Right renal cortex interstitium (tissue), 3 donors: ENCODE results near the gene CHMP6. TPM values are rescaled to one million over a fixed set of nuclear protein-coding genes. Genes with fewer than 3 reads are reported as not detected.
"Not testable (repeated sequence)": the region's sequence is repeated elsewhere in the genome, so short reads cannot be mapped to it uniquely, and the experiment has no call there.

Experiments used
- DNase-seq, 3 donors: peaks; one replicate each; pipeline ENCODE4 v3.0.0-alpha.2; 2013; ENCODE audit warnings: low read depth in 3 of 3, low spot score in 2 of 3
- polyA plus RNA-seq, 3 donors: library from polyadenylated mRNA; unstranded; fragments of 120-200 nt; gene quantifications; one replicate each; pipeline ENCODE4 v1.2.1, GENCODE V29; 2013; ENCODE audit not compliant: insufficient read length in 3 of 3

CHMP6 gene
- polyA plus RNA-seq, 3 donors: 28.3 to 31.9 (median 30.4) TPM

DNA sequence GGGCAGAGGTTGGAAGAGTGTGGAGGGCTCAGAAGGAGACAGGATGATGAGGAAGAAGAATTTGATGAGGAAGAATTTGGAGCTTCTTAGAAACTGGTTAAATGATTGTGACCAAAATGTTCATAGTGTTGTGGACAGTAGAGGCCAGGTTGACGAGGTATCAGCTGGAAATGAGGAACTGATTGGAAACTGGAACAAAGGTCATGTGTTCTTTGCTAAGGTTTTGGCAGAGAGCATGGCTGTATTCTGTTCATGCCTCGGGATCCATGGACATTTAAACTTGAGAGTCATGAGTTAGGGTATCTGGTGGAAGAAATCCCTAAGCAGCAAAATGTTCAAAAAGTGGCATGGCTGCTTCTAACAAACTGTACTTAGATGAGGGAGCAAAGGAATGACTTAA lies 19.3 kb downstream of the CHMP6 start:
- DNase-seq: no peak

DNA sequence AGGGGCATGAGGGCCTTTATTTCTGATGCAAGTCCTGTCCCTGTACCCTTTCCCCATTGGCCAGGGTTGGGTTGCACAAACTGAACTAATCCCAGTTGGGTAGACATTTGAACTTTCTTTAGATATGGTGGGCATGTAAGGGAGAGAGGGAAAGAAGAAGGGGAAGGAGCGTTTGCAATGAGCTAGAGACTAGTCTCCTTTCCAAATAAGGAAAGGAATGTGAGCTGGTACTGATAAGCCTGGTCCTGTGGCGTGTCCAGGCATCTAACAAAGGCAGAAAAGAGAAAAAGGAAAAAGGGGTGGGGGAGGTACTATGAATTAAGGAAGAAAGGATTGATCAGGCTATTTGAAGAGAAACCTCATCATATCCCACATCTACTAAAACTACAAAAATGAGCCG lies 20.3 kb downstream of the CHMP6 start:
- DNase-seq: no peak

DNA sequence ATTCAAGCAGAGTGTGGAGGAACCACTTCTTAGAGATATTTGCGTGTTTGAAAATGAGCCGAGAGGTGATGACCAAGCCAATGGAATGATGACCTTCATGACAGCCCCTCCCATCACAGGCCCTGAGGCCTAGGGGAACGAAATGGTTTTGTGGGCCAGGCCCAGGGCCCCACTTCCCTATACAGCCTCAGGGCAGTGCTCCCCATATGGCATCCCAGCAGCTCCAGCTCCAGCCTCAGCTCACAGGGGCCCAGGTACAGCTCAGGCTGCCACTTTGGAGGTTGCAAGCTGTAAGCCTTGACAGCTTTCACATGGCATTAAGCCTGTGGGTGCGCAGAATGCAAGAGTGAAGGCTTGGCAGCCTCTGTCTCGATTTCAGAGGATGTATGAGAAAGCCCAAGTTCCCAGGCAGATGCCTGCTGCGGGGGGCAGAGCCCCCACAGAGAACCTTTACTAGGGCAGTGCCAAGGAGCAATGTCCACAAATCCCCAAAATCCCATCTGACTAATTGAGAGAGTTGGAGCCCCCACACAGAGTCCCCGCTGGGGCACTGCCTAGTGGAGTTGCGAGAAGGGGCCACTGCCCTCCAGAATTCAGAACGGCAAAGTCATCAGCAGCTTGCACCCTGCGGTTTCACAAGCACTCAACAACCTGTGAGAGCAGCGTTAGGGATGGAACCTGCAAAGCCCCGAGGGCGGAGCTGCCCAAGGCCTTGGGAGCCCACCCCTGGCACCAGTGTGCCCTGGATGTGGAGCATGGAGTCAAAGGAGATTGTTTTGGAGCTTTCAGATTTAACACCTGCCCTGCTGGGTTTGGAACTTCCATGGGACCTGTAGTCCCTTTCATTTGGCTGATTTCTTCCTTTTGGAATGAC lies 21.2 kb downstream of the CHMP6 start:
- DNase-seq: no peak

DNA sequence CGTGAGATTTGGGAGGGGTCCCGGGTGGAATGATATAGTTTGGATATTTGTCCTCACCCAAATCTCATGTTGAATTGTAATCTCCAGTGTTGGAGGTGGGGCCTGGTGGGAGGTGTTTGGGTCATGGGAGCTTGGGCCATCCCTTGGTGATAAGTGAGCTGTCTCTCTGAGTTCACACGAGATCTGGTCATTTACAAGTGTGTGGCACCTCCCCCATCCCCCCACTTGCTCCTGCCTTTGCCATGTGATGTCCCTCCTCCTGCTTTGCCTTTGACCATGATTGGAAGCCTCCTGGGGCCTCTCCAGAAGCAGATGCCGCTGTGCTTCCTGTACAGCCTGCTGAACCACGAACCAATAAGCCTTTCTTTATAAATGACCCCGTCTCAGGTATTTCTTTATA lies 22.0 kb downstream of the CHMP6 start:
- DNase-seq: no peak

DNA sequence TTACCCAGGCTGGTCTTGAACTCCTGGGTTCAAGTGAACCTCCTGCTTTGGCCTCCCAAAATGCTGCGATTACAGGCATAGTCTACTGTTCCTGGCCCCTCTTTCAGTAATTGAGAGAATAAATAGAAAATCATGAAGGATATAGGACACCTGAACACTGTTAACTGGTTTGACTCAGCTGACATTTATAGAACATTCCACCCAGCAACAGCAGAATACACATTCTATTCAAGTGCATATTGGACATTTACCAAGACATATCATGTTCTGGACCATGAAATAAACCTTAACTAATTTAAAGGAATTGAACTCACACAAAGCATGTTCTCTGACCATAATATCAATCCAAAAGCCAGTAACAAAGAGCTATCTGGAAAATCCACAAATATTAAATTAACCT lies 23.5 kb downstream of the CHMP6 start:
- no peak for DNase-seq

DNA sequence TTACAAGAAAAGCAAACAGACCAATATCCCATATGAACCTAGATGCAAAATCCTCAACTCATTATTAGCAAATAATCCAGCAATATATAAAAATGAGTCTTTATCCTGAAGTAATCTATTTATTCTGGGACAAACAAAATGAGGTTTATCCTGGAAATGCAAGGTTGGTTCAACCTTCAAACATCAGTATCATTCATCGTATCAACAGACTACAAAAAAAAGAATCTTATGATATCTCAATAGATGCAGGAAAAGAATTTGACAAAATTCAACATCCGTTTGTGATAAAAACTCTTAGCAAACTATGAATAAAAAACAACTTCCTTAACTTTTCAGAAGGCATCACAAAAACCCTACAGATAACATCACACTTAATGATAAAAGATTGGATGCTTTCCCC lies 24.9 kb downstream of the CHMP6 start:
- DNase-seq: no peak

DNA sequence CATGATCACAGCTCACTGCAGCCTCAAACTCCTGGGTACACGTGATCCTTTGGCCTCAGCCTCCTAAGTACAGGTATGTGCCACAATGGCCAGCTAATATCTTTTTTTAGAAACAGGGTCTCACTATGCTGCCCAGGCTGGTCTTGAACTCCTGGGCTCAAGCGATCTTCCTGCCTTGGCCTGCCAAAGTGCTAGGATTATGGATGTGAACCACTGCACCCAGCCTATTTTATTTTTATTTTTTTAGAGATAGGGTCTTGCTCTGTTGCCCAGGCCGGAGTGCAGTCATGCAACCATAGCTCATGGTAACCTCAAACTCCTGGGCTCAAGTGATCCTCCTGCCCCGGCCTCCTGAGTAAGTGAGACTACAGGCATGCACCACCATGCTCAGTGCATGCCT lies 25.7 kb downstream of the CHMP6 start:
- not testable (repeated sequence) for DNase-seq

DNA sequence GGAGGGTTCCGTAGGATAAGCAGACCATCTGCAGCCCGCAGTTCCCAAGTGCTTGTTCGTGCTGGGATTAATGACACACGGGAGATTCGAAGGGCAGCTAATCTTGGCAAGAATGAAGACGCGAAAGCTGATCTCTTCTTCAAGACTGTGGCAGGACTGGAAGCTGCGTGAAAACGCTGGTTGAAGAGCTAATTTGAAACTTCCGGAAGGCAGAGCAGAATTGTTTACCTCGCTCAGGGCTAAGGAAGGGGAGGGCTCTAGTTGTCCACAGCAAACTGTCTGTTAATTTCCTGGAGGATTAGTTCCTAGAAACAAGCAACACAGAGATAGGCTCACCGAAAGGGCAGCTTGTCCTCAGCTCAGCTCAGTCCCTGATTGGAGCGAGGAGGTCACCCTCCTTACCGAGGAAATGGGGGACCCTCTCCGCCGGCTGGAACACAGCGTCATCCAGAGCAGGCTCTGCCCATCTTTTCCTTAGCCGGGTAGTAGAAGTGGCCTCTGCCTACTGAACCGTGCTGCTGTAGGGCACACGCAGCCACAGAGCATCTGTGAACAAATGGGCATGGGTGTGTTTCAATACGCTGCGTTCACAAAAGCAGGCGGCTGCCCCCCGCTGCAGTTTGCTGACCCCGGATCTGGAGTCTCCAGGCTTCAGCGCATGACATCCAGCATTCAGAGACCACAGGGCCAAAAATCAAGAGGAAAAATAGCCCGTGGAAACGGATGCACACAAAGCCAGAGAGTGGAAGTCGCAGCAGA lies 26.6 kb downstream of the CHMP6 start:
- no peak for DNase-seq

DNA sequence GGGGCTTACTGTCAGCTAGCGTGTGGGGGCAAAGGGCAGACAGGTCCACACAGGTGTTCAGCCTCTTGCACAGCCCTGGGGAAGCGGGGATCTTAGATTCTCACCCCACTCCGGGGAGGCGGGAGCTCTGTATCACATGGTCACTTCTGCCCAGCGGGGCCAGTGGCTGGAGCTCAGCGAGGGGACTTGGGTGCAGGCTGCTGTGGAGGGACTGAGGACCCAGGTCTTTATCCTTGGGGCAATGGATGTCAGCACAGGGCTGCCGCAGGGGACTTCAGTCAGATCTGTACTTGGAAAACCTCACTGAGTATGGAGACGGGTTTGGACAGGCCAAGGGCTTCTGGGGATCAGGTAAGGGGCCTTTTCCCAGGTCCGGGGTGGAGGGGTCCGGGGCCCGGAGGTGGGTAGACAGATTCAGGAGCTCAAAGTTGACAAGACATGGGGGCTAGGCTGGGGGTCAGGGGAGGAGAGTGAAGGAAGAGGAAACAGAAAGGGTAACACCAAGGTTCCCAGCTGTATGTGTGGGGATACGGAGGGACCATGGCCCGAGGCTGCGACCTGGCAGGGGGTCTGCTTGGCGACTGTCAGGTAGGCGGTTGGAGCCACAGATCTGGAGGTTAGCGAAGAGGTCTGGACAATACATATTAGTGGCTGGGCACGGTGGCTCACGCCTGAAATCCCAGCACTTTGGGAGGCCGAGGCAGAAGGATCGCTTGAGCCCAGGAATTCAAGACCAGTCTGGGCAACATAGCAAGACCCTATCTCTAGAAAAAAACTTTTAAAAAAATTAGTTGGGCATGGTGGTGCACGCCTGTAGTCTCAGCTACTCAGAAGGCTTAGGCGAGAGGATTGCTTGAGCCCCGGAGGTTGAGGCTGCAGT lies 28.2 kb downstream of the CHMP6 start:
- DNase-seq: no peak

DNA sequence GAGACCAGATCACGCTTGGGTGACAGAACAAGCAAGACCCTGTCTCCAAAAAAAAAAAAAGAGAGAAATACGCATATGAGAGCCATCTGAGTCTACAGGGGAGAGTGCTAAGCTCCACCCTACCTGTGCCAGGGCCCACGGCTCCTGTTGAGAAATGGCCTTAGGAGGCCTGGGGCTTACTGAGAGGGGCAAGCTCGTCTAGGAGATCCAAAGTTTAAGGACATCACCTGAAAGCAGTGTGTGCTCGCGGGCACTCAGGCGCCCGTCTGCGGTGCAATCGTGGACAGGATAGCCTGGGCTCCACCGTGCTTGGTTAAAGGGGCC lies 28.8 kb downstream of the CHMP6 start:
- DNase-seq: no peak

DNA sequence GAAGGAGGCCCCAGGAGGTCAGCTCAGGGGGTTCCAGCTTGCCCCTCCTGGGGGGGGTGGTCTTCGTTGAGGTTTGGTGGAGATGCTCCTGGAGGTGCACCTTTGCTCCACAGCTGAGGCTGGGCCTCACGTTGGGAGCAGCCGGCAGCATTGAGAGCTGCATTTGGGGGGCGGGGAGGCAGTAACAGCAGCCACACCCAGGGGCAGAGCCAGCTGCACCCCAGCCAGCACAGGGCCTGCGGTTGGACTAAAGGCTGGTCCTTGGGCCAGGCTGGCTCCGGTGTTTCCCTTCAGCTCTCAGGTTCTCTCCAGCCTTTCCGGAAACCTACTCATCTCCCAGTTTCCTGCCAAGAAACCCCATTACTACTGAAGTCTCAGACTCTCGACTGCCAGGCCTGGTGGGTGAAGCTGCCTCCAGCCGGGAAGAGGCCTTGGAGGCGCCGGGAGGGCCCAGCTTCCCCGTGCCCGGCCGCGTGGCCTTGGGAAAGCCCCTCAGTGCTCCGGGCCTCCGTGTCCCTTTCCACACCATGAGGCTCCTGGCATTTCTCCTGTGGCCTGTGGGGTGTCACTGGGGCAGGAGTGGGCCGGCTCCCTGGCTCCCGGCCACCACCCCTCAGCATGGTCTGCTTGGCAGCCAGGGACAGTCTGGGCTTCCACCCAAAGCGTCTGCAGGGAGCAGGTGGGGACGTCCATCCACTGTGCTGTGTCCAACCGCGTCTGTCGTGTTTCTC lies 29.3 kb downstream of the CHMP6 start:
- DNase-seq: no peak

DNA sequence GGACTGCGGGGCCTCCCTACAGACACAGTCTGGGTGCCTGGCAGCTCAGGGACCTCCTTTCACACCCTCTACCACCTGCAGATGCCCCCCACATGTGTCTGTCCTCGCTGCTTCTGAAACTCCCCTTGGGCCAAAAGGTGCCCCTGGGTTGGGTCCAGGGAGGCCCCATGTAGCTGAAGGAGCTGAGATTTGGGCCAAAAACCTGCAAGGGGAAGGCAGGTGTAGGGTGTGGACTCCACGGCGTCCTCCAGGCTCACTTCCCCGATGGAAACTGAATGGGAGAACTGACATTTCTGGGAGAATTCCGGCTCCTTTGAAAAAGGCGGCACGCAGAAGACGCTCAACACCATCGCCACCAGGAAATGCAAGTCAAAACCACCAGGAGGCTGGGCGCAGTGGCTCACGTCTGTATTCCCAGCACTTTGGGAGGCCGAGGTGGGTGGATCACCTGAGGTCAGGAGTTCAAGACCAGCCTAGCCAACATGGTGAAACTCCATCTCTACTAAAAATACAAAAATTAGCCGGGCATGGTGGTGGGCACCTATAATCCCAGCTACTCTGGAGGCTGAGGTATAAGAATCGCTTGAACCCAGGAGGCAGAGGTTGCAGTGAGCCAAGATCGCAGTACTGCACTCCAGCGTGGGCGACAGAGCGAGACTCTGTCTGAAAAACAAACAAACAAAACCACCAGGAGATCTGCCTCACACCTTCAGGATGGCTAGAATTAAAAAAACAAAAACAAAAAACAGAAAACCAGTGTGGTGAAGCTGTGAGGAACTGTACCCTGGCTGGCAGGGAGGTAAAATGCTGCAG lies 30.1 kb downstream of the CHMP6 start:
- DNase-seq: no peak

DNA sequence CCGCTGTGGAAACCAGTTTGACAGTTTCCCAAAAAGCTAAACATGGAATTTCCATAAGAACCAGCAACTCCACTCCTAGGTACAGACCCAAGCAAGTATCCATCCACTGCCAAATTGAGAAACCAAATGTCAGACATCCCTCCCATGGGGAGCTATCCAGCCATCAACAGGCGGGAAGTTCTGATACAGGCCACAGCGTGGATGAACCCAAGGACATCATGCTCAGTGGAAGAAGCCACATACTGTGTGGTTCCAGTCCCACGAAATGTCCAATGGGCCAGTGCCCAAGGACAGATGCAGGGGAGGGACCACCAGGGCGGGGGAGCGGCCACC lies 30.7 kb downstream of the CHMP6 start:
- DNase-seq: no peak

DNA sequence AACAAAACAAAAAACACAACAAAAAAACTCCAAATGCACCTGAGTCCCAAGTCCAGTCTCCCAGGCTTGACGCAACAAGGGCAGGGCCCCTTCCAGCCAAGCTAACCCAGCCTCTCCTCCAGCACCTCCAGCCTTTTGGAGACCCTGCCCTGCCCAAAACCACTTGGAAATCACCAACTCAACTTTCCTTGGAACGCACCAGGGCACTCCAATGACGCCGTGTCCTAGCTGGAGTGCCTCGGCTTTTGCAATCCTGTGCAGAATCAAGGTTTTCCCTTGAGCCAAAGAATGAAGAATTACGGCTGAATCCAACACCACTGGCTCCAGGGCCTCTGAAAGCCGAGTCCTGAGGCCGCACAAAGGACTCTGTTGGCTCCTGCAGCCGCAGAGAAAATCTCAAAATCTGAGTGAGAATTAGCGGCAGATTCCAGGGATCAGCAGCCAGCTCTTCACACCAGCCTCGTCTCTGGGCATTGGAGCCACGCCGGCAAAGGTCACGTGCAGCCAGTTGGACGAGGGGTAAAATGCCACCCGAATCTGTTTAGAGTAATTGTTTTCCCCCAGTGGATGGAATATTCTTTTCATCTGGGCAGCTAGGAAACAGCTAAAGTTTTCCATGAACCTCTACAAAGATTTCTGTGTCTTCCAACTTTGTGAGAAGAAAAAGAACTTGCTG lies 33.6 kb downstream of the CHMP6 start:
- no peak for DNase-seq

DNA sequence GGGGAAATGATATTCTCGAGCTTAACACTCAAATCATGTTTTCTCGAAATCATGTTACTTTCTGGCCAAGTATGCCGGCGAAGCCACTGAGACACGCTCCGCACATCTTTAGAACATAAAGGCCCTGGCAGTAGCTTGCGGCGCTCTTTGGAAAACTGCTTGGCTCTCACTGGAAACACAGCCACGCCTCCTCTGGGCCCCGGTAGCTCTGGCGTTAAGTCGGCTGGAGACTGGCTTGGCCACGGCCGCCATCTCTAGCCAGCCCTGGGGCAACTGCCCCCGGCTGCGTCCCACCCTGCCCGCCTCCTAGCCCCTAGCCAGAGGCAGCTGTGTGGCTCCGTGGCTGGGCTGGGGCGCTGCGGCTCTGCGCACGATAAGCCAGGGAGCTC lies 34.1 kb downstream of the CHMP6 start:
- DNase-seq: no peak

DNA sequence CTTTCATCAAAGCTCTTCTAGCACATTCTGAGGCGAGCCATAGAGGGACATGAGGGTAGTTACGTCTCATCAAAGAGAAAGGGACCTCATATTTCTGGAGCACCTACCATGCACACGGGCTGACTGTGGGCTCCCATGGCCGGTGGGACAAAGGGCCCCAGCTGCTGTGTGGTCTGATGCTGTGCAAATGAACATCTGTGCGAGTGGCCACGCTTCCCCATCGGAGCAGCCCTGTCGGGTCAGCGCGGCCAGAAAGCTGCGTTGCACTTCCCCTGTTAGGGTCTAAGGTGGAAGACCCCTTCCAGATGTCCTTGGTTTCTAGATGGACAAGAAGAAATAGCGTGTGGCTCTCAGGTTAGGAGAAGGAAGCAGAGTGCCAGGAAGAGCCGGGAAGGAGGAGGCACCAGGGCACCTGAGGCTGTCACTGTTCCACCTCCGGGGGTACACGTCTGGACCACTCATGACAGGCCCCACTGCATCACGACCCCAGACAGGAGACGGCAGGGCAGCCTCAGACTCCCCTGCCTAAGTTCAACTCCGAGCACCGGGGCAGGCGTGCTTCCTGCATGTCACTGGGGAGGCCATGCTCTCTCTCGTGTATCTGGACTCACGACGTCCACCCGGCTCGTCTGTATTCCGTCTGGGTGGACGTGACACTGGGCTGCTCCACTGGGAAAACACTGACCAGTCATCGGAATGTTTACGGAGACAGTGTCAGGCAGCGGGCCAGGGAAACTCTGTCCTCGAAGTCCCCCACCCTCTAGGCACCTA lies 34.8 kb downstream of the CHMP6 start:
- DNase-seq: no peak

DNA sequence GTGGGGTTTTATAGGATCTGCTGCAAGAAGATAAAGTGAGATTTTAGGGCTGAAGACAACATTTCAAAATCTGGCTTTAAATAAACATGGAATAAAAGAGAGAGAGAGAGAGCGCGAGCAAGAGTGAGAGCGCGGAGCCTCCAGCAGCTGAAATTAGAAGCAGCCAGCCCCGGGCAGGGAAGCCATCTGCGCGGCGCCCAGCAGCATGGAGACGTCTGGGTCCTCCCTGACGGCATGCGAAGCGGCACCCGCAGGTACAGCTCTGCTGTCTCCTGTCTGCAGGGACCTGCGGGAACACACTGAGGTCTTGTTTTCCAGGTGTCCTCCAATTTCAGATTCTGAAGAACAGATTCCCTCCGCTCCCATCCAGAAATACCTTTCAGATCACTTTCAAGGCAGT lies 35.4 kb downstream of the CHMP6 start:
- DNase-seq: no peak

DNA sequence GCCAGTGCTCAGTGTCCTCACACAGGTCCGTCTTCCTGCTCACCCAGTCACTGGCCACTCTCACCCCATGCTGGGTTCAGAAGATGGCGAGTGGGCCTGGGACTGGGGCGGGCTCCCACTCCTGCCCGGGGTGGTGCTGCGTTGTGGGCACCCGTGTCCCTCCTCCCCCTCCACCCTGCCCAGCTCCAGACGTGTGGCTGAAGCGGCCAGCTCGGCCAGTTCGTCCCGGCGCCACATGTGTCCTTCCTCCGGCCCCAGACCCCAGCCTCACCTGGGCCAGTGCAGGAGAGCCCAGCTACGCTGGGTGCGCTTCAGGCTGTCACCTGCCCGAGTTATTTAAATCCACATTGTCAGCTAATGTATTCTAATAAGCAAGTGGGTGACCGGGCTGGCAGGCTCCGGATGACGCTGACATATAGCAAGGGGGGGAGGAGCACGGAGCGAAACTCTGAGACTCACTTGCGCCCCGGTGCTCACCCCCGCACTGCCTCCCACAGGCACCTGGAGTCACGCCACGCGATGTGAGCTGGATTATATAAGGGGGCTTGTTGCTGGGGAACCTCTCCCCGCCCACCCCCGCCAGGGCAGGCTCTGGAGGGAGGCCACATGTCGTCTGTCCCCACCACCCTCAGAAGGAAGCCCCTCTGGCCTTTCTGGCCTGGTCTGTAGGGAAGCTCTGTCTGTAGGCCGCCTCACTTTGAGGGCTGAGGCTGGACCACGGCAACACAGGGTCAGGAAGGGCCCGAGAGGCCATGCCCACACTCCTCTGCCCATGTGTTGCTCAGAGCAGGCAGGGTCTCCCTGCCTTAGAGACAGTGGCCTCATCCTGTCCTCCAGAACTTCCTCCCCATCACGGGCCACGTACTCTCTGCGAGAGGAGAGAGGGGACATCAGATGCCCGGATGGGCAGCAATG lies 36.2 kb downstream of the CHMP6 start:
- DNase-seq: no peak
